Measurements from ENCODE around the gene ZNF385C. TPM values are rescaled to one million over a fixed set of nuclear protein-coding genes. Genes with fewer than 3 reads are reported as not detected.

The ZNF385C gene
- polyA plus RNA-seq, 4 donors = 0.31 to 2.3 TPM; not detected in 2

GRCh38 chr17:42112552-42113176, 14.4 kb upstream of the ZNF385C start, which contains the start of gene DHX58:
Gene DHX58, minus strand, starts transcription at chr17:42112714. Its CDS starts 822 bp downstream, at chr17:42111892.
- WGBS, 3 donors = 0 to 3% (median 1%) methylated on average over 10 of the region's 10 CpGs
- no peaks in the 10 kb centered on the region for H3K27me3 ChIP-seq (ENCODE audit: control insufficient read depth in 3 of 3, insufficient read depth in 3 of 3, low read length in 3 of 3)
- H3K4me1 ChIP-seq (ENCODE audit: control insufficient read depth in 3 of 3, insufficient read depth in 2 of 3, low read depth in 1 of 3, low read length in 2 of 3) = peaks cover 0 to 20% (median 0%) of the 10 kb centered on the region in 3 donors
- DNase-seq (peak; percentile 92 to 93), FAIRE-seq (no peak)
- peak within 1 kb of the TSS; percentile 82 to 97 (median 89) for H3K27ac ChIP-seq (ENCODE audit: low read depth in 1 of 3, low read length in 2 of 3)
- H3K4me3 ChIP-seq (ENCODE audit: low read depth in 1 of 3, low read length in 3 of 3) = peak within 1 kb of the TSS; percentile 38 to 60 (median 46)
- no peaks in the 10 kb centered on the region for H3K9me3 ChIP-seq (ENCODE audit: control insufficient read depth in 2 of 2, insufficient read depth in 1 of 2, low read depth in 1 of 2, low read length in 1 of 2)
- H3K36me3 ChIP-seq (ENCODE audit: control insufficient read depth in 3 of 3, insufficient read depth in 2 of 3, low read depth in 1 of 3, low read length in 3 of 3) = peaks cover 0 to 74% (median 0%) of the 10 kb centered on the region in 3 donors

GRCh38 chr17:42111871-42112551, 13.7 kb upstream of the ZNF385C start:
- peaks cover 0 to 67% (median 0%) of the 10 kb centered on the region in 3 donors for H3K36me3 ChIP-seq (ENCODE audit: control insufficient read depth in 3 of 3, insufficient read depth in 2 of 3, low read depth in 1 of 3, low read length in 3 of 3)
- H3K27me3 ChIP-seq (ENCODE audit: control insufficient read depth in 3 of 3, insufficient read depth in 3 of 3, low read length in 3 of 3) = no peaks in the 10 kb centered on the region
- DNase-seq (peak; percentile 72 to 82), FAIRE-seq (no peak)
- 3 to 14% (median 12%) methylated on average over 12 of the region's 12 CpGs for WGBS, 3 donors
- H3K9me3 ChIP-seq (ENCODE audit: control insufficient read depth in 2 of 2, insufficient read depth in 1 of 2, low read depth in 1 of 2, low read length in 1 of 2) = no peaks in the 10 kb centered on the region
- peak overlapping the region; percentile 38 to 60 (median 46) for H3K4me3 ChIP-seq (ENCODE audit: low read depth in 1 of 3, low read length in 3 of 3)
- peaks cover 0 to 26% (median 0%) of the 10 kb centered on the region in 3 donors for H3K4me1 ChIP-seq (ENCODE audit: control insufficient read depth in 3 of 3, insufficient read depth in 2 of 3, low read depth in 1 of 3, low read length in 2 of 3)
- peak overlapping the region; percentile 82 to 97 (median 89) for H3K27ac ChIP-seq (ENCODE audit: low read depth in 1 of 3, low read length in 2 of 3)

- Histone ChIP-seq H3K27ac (ENCODE audit: low read depth in 1 of 3, low read length in 2 of 3) (peak overlapping the region in 2 of 3 donors; percentile 89 to 97), H3K4me1 (ENCODE audit: control insufficient read depth in 3 of 3, insufficient read depth in 2 of 3, low read depth in 1 of 3, low read length in 2 of 3) (peaks cover 0 to 26% (median 0%) of the 10 kb centered on the region in 3 donors), H3K9me3 (ENCODE audit: control insufficient read depth in 2 of 2, insufficient read depth in 1 of 2, low read depth in 1 of 2, low read length in 1 of 2) (no peaks in the 10 kb centered on the region), H3K36me3 (ENCODE audit: control insufficient read depth in 3 of 3, insufficient read depth in 2 of 3, low read depth in 1 of 3, low read length in 3 of 3) (peaks cover 0 to 61% (median 0%) of the 10 kb centered on the region in 3 donors), H3K27me3 (ENCODE audit: control insufficient read depth in 3 of 3, insufficient read depth in 3 of 3, low read length in 3 of 3) (no peaks in the 10 kb centered on the region), H3K4me3 (ENCODE audit: low read depth in 1 of 3, low read length in 3 of 3) (no peak overlapping the region)
- DNase-seq = no peak
- no peak for FAIRE-seq
- 86 to 91% (median 90%) methylated on average over 11 of the region's 11 CpGs for WGBS, 3 donors
These were observed 13.0 kb upstream of the ZNF385C start for GRCh38 chr17:42111265-42111636.

- Histone ChIP-seq H3K4me3 (ENCODE audit: low read depth in 1 of 3, low read length in 3 of 3) (no peak overlapping the region), H3K9me3 (ENCODE audit: control insufficient read depth in 2 of 2, insufficient read depth in 1 of 2, low read depth in 1 of 2, low read length in 1 of 2) (no peaks in the 10 kb centered on the region), H3K27me3 (ENCODE audit: control insufficient read depth in 3 of 3, insufficient read depth in 3 of 3, low read length in 3 of 3) (no peaks in the 10 kb centered on the region), H3K4me1 (ENCODE audit: control insufficient read depth in 3 of 3, insufficient read depth in 2 of 3, low read depth in 1 of 3, low read length in 2 of 3) (peaks cover 0 to 26% (median 0%) of the 10 kb centered on the region in 3 donors), H3K36me3 (ENCODE audit: control insufficient read depth in 3 of 3, insufficient read depth in 2 of 3, low read depth in 1 of 3, low read length in 3 of 3) (peaks cover 0 to 58% (median 0%) of the 10 kb centered on the region in 3 donors), H3K27ac (ENCODE audit: low read depth in 1 of 3, low read length in 2 of 3) (peak overlapping the region in 1 of 3 donors; percentile 21)
- no peak for DNase-seq
- WGBS, 3 donors = 87 to 90% (median 89%) methylated on average over 18 of the region's 18 CpGs
- FAIRE-seq = no peak
These were observed 12.3 kb upstream of the ZNF385C start for GRCh38 chr17:42110301-42111264.

- DNase-seq (no peak), FAIRE-seq (no peak)
- Histone ChIP-seq H3K36me3 (ENCODE audit: control insufficient read depth in 3 of 3, insufficient read depth in 2 of 3, low read depth in 1 of 3, low read length in 3 of 3) (peaks cover 0 to 52% (median 0%) of the 10 kb centered on the region in 3 donors), H3K27me3 (ENCODE audit: control insufficient read depth in 3 of 3, insufficient read depth in 3 of 3, low read length in 3 of 3) (no peaks in the 10 kb centered on the region), H3K27ac (ENCODE audit: low read depth in 1 of 3, low read length in 2 of 3) (no peak overlapping the region), H3K4me3 (ENCODE audit: low read depth in 1 of 3, low read length in 3 of 3) (no peak overlapping the region), H3K4me1 (ENCODE audit: control insufficient read depth in 3 of 3, insufficient read depth in 2 of 3, low read depth in 1 of 3, low read length in 2 of 3) (peaks cover 0 to 26% (median 0%) of the 10 kb centered on the region in 3 donors), H3K9me3 (ENCODE audit: control insufficient read depth in 2 of 2, insufficient read depth in 1 of 2, low read depth in 1 of 2, low read length in 1 of 2) (no peaks in the 10 kb centered on the region)
- WGBS, 3 donors = 90 to 91% (median 91%) methylated on average over 9 of the region's 9 CpGs
These were observed 10.8 kb upstream of the ZNF385C start for GRCh38 chr17:42109086-42109485.

GRCh38 chr17:42107597-42108576, 9.6 kb upstream of the ZNF385C start:
- peaks cover 0 to 18% (median 0%) of the 10 kb centered on the region in 3 donors for H3K4me1 ChIP-seq (ENCODE audit: control insufficient read depth in 3 of 3, insufficient read depth in 2 of 3, low read depth in 1 of 3, low read length in 2 of 3)
- H3K27ac ChIP-seq (ENCODE audit: low read depth in 1 of 3, low read length in 2 of 3) = peak overlapping the region in 1 of 3 donors; percentile 34
- H3K36me3 ChIP-seq (ENCODE audit: control insufficient read depth in 3 of 3, insufficient read depth in 2 of 3, low read depth in 1 of 3, low read length in 3 of 3) = peaks cover 0 to 45% (median 0%) of the 10 kb centered on the region in 3 donors
- peak; percentile 83 to 91 for DNase-seq
- no peaks in the 10 kb centered on the region for H3K9me3 ChIP-seq (ENCODE audit: control insufficient read depth in 2 of 2, insufficient read depth in 1 of 2, low read depth in 1 of 2, low read length in 1 of 2)
- no peaks in the 10 kb centered on the region for H3K27me3 ChIP-seq (ENCODE audit: control insufficient read depth in 3 of 3, insufficient read depth in 3 of 3, low read length in 3 of 3)
- peak overlapping the region in 2 of 3 donors; percentile 2 to 15 for H3K4me3 ChIP-seq (ENCODE audit: low read depth in 1 of 3, low read length in 3 of 3)
- no peak for FAIRE-seq
- WGBS, 3 donors = 42 to 50% (median 45%) methylated on average over 44 to 51 of the region's 51 CpGs

- FAIRE-seq = no peak
These were observed 8.9 kb upstream of the ZNF385C start for GRCh38 chr17:42107124-42107523.

More at GRCh38 chr17:42107124-42107523, 8.9 kb upstream of the ZNF385C start:
- H3K27me3 ChIP-seq (ENCODE audit: control insufficient read depth in 3 of 3, insufficient read depth in 3 of 3, low read length in 3 of 3) = peaks cover 0 to 2% (median 0%) of the 10 kb centered on the region in 3 donors
- DNase-seq = no peak
- H3K4me3 ChIP-seq (ENCODE audit: low read depth in 1 of 3, low read length in 3 of 3) = peak overlapping the region in 2 of 3 donors; percentile 2 to 15
- peaks cover 0 to 43% (median 0%) of the 10 kb centered on the region in 3 donors for H3K36me3 ChIP-seq (ENCODE audit: control insufficient read depth in 3 of 3, insufficient read depth in 2 of 3, low read depth in 1 of 3, low read length in 3 of 3)
- no peak overlapping the region for H3K27ac ChIP-seq (ENCODE audit: low read depth in 1 of 3, low read length in 2 of 3)
- H3K9me3 ChIP-seq (ENCODE audit: control insufficient read depth in 2 of 2, insufficient read depth in 1 of 2, low read depth in 1 of 2, low read length in 1 of 2) = no peaks in the 10 kb centered on the region
- 49 to 69% (median 69%) methylated on average over 6 of the region's 6 CpGs for WGBS, 3 donors
- peaks cover 0 to 15% (median 0%) of the 10 kb centered on the region in 3 donors for H3K4me1 ChIP-seq (ENCODE audit: control insufficient read depth in 3 of 3, insufficient read depth in 2 of 3, low read depth in 1 of 3, low read length in 2 of 3)
